IPS-11a (cell line): Measurements from ENCODE around the gene CD180.

Experiments
- H3K4me3 ChIP-seq: one replicate; pipeline ENCODE4 v1.5.1; 2013; ENCODE audit warnings: low read depth, low read length, control low read depth

CD180 gene

GRCh38 chr5:67163863-67164595 is 32.6 kb downstream of the CD180 start:
- H3K4me3 ChIP-seq: no peak overlapping the region

DNA sequence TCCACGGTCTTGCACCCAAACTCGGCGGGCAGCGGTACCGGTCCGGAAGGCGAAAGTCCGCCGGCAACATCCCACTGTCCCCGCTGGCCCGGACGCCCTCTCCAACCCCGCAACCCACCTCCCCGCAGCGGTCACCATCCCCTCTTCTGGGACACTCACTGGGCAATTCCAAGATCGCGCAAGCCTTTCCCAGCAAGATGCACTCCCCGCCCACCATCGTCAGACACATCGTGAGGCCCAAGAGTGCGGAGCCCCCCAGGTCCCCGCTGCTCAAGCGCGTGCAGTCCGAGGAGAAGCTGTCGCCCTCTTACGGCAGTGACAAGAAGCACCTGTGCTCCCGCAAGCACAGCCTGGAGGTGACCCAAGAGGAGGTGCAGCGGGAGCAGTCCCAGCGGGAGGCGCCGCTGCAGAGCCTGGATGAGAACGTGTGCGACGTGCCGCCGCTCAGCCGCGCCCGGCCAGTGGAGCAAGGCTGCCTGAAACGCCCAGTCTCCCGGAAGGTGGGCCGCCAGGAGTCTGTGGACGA is 33.3 kb downstream of the CD180 start:
- H3K4me3 ChIP-seq: no peak overlapping the region

GRCh38 chr5:67161767-67162166 is 34.8 kb downstream of the CD180 start:
- H3K4me3 ChIP-seq: no peak overlapping the region

DNA sequence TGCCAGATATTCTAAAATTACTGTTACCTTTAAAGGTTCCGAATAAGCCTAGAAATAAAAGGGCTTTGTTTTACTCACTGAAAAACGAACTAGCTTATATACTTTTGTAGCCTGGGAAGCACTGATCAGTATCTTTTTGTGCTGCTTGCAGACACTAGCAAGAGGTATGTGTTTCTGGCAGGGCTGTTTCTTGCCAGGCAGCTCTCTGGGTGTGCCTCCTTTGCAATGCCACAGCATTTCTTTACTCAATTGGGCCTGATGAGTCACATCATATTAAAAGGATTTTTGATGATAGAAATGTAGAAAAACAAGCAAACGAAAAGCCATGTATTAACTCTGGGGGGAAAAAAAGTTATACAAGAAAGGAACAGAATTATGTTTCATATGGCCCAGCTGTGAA is 35.6 kb downstream of the CD180 start:
- no peak overlapping the region for H3K4me3 ChIP-seq

- H3K4me3 ChIP-seq: no peak overlapping the region
These were observed 36.3 kb downstream of the CD180 start for GRCh38 chr5:67160272-67160671.

DNA sequence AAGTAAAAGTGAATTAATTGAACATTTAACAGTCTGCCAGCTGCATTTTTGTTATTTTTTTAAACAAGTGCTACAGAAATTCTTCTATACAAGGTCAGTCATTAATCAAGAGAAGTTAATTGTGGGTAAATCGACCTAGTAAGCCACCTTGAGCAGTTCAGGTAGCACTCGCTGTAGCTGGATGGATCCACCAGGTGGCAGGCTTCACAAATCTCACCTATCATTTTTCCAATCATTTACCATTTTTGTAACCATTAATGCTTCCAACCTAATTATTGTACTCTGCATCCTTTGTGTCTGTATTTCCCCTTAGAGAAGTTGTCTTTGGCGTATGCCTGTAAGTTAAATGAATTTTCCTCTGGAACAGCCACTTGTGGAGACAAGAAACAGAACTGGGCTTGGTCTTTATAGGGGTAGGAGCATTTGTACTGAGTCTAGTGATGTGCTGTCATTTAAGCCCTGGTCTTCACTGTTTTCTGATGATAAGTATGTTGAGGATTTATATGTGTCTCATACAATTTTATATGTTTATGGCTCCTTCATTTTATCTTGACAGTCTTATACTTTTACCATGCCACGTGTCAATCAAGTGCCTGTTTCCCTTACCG is 39.5 kb downstream of the CD180 start:
- H3K4me3 ChIP-seq: no peak overlapping the region

DNA sequence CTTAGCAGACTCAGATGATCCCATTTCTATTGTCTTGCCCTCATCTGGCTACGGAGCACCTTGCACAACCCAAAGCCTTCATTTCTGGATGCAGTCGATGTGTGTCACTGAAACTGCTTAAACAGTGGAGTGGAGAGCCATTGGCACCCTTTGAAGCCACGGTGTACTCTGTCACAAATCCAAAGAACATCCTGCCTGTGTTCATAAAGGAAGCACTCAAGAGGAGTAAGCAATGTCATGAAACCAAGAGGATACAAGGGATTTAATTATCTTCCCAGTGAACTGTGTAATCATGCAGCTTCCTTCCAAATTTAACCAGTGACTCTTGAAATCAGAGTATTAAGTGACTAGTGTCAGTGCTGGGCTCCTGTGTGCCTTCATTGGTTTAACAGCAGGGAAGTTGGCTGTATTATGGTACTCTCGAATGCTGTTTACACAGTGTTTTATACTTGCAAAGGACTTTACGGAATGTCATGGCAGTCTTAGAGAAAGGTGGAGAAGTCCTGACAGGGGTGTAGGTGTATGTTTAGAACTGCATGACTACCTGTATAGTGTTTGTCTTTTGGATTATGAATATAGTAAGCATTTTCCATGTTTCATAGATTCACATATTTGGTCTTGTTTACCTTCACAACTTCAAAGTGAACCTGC is 41.9 kb downstream of the CD180 start:
- H3K4me3 ChIP-seq: no peak overlapping the region

DNA sequence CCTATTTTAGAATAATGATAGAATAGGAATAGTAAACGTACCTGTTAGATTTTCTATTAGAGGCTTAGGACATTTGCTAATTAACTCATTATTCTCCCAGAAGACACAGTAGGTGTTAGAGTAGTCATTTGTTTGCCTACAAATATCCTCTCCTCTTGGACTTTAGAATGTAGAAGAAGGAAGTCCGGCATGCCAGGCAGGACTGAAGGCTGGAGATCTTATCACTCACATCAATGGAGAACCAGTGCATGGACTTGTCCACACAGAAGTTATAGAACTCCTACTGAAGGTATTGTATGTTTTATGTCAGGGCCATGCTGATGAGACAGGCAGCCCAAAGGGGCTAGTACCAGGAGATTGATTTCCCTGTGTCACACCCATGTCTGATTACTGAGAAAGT is 43.3 kb downstream of the CD180 start:
- H3K4me3 ChIP-seq: no peak overlapping the region

DNA sequence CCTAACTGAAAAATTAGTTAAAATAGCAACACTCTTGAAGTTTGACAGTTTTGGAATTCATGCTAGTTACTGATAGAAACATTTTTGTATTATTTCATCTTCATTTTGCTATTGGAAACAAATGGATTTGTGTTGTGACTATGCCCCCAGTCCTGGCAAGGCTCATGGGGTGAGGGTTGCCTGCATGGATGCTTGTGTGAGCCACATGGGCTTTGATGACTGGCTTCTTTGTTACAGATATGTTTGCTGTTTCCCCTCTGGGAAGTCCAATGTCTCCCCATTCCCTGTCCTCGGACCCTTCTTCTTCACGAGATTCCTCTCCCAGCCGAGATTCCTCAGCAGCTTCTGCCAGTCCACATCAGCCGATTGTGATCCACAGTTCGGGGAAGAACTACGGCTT is 44.2 kb downstream of the CD180 start:
- no peak overlapping the region for H3K4me3 ChIP-seq

DNA sequence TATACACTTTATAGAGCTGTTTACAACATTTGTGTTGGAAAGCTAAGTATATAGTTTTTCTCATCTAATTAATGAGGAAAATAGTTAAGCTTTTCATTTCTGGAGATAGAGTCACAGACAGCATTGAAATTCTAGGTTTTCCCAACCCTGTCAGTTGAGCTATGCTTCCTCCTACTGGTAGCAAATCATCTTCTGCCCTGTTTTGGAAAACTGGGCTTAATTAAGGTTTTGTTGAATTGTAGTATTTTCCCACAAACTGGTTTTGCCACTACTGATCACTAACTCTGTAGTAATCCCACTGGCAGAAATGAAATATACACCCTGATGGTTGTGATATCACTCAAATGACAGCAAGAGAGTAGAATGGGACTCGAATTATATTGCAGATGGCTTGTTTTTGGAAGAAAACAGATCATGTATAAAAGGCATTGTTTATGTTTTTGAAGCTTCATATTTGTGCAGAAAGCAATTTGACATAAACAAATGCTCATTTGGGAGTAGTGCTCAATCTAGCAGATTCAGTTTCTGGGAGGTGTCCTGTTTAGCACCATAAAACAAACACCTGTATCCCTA is 46.6 kb downstream of the CD180 start:
- H3K4me3 ChIP-seq: no peak overlapping the region

GRCh38 chr5:67149057-67149950 is 47.3 kb downstream of the CD180 start:
- no peak overlapping the region for H3K4me3 ChIP-seq

DNA sequence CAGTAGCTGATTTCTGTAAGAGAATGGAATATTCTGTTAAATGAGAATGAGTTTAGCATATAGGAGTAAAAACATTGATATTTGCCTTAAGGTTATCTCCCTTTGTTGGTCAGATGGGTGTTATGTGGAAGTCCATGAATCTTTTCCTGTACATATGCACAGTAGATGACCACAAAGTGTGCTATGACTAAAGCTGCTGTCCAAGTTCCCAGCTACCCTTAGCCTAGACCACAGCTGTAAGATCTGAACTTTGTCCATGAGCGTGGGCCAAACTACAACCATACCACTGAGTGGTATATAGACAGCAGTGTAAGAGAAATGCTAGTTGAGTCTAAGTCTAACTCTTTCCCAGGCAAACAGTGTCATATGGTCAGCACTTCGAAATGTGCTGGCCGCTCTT is 48.8 kb downstream of the CD180 start:
- H3K4me3 ChIP-seq: no peak overlapping the region

DNA sequence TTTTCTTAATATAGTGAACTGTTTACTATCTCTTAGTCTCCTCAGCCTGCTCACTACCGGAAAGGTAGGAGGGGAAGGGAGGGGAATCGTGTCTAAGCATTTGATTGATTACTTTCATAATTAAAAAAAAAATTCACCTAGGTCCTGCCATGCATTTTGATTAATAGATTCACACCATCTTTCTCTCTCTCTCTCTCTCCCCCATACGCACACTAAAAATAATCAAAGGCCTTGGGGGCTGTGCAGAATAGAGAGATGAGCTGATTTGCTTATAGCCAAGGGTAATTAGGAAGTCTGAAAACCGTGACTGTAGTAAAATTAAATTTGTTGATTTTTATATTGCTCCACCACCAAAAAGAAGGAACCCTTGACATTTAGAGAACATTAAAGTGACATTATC is 49.6 kb downstream of the CD180 start:
- no peak overlapping the region for H3K4me3 ChIP-seq

DNA sequence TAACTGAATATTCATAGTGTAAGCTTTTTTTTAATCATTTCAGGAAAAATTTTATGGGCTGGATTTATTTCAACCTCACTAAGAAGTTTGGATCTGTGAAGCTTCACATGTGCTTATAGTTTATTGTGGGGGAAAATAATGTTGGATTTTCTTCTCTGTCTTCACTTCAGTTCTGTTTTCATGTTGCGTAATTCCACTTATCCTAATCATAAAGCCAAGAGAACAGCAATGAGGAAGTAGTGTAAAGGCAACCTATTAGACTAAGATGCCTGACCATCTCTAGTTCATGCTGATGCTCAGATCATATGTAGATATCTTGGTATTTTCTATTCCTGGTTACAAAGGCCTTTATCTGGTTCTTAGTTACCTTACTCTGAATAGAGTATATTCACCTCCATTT is 50.0 kb downstream of the CD180 start:
- no peak overlapping the region for H3K4me3 ChIP-seq

GRCh38 chr5:67144183-67144639 is 52.4 kb downstream of the CD180 start:
- no peak overlapping the region for H3K4me3 ChIP-seq

GRCh38 chr5:67143549-67143948 is 53.0 kb downstream of the CD180 start:
- no peak overlapping the region for H3K4me3 ChIP-seq

DNA sequence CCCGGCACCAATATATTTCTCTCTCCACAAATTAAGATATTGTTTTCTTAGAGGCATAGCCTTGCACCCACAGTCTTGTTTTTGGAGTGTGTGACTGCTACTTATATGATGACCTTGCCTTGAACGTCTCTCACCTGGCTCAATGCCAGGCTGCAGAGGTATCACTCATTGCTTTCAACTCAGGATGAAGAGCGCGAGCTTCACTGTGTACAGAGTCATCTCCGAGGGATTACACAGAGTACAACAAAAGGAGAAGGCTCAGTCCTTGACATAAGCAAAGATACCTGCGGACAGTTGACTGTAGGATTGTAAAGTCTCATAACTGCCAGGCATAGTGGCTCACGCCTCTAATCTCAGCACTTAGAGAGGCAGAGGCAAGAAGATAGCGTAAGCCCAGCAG is 53.8 kb downstream of the CD180 start:
- H3K4me3 ChIP-seq: no peak overlapping the region

DNA sequence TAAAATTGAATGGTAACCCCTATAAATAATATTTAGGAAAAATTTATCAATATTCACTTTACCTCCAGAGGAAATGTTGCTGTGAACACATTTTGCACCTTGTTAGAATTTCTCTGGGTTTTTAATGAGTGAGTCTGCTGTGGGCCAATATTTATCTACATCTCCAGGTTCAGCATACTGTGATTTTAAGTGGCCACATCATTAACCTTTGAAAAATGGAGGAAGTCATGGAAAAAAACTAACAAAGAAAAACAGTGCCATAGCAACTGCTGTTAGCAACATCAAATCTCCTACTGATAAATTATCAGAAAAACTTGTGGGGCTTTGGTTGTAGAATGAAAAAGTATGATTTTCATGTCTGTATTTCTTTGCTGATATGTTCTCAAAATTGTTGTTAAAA is 55.0 kb downstream of the CD180 start:
- no peak overlapping the region for H3K4me3 ChIP-seq

- H3K4me3 ChIP-seq: no peak overlapping the region
These were observed 56.2 kb downstream of the CD180 start for GRCh38 chr5:67140413-67140812.

DNA sequence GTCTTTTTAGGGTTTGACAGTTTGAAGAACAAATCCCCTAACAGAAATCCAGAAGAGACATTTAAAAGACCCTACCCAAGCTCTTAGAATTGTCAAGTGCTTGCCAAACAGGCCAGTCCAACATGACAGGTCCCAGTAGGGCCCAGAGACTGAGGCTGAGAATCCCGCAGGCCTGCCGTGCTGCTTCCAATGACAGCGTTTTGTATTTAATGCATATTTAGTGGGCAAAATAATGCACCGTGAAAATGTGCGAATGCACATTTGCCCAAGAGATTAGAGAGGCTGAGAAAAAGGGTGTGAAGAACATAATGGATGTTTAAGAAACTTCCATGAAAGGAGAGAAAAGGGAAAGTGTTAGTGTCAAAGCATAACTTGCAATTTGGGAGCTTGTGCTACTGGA is 57.6 kb downstream of the CD180 start:
- no peak overlapping the region for H3K4me3 ChIP-seq
